ENCODE results near the gene SEL1L2. TPM values are rescaled to one million over a fixed set of nuclear protein-coding genes. Genes with fewer than 3 reads are reported as not detected.
A peak's percentile ranks its signal among the peaks of the same experiment; 100 is the strongest.

The SEL1L2 gene
- total RNA-seq, 2 donors from 2014 or later: not detected

DNA sequence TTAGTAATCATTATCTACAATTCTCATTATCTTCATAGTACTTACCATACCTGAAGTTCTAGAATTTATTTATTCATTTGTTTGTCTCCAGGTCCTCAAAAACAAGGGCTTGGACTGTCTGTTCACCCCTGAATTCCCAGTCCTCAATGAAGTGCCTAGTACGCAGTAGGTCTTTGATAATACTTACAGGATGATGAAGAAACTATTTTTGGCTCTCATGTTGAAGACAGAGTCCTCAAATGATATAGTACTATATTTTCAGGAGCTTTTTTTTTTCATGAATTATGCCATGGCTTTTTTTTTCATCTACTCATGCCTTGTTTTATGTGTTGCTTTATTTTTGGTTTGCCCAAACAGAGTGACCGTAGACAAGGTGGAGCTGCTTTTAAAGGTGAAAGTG is 139.1 kb downstream of the SEL1L2 start:
- no peaks in the 10 kb centered on the region for H3K9me3 ChIP-seq
- no peak overlapping the region for H3K27ac ChIP-seq
- DNase-seq (ENCODE audit: low spot score): no peak
- TF ChIP-seq, protein P1, sequence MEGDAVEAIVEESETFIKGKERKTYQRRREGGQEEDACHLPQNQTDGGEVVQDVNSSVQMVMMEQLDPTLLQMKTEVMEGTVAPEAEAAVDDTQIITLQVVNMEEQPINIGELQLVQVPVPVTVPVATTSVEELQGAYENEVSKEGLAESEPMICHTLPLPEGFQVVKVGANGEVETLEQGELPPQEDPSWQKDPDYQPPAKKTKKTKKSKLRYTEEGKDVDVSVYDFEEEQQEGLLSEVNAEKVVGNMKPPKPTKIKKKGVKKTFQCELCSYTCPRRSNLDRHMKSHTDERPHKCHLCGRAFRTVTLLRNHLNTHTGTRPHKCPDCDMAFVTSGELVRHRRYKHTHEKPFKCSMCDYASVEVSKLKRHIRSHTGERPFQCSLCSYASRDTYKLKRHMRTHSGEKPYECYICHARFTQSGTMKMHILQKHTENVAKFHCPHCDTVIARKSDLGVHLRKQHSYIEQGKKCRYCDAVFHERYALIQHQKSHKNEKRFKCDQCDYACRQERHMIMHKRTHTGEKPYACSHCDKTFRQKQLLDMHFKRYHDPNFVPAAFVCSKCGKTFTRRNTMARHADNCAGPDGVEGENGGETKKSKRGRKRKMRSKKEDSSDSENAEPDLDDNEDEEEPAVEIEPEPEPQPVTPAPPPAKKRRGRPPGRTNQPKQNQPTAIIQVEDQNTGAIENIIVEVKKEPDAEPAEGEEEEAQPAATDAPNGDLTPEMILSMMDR (IDR thresholded peaks at IDR 0.05): no peak
- H3K27me3 ChIP-seq (replicated peaks; ENCODE audit: insufficient read depth): no peaks in the 10 kb centered on the region
- H3K4me3 ChIP-seq: no peak overlapping the region
- no peaks in the 10 kb centered on the region for H3K36me3 ChIP-seq
- H3K4me1 ChIP-seq (ENCODE audit: control insufficient read depth in 1 of 2, low read depth in 2 of 2): peaks cover 11 to 16% of the 10 kb centered on the region in 2 donors
- ATAC-seq (ENCODE audit: insufficient number of reproducible peaks, low FRiP score, low read depth): peak; percentile 66

DNA sequence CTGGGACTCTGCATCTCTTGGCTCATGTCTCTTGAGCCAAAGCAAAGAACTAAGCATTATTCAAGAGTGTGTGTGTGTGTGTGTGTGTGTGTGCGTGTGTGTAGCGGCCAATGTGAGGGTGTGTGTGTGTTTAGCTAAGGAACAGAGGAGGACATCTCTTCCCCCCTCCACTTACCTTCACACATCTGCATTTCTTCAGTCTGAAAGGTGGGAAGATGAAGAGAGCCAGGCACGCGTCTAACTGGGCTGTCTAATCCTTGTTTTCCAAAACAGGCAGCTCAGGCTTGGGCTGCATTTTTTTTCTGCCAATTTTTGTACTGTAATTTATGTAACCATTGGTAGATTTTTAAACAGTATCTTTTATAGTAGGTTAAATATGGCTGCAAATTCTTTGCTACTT is 146.1 kb downstream of the SEL1L2 start:
- TF ChIP-seq, protein P1 (IDR thresholded peaks at IDR 0.05): no peak
- Histone ChIP-seq H3K27me3 (replicated peaks; ENCODE audit: insufficient read depth) (no peaks in the 10 kb centered on the region), H3K36me3 (no peaks in the 10 kb centered on the region), H3K4me1 (ENCODE audit: control insufficient read depth in 1 of 2, low read depth in 2 of 2) (no peaks in the 10 kb centered on the region), H3K4me3 (no peak overlapping the region), H3K9me3 (no peaks in the 10 kb centered on the region), H3K27ac (no peak overlapping the region)
- DNase-seq (ENCODE audit: low spot score) (no peak), ATAC-seq (ENCODE audit: insufficient number of reproducible peaks, low FRiP score, low read depth) (no peak)

DNA sequence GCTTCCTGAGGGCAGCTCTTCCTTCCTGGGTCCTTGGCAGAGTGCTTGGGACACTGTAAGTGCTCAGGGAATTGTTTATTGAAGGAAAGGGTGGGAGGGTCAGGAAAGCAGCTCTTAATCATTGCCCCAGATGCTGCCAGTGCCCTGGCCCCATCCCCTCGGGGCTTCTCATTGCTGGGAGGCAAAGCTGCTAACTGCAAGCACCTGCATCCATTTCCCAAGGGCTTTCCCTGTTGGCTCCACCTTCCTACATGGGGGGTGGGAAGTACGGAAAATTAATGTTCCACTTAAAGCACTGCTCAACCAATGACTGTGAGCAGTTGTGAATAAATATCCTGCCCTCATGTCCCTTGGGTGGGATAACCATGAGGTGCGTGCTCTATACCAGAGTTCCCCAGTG is 149.2 kb downstream of the SEL1L2 start:
- DNase-seq (ENCODE audit: low spot score): no peak
- no peaks in the 10 kb centered on the region for H3K27me3 ChIP-seq (replicated peaks; ENCODE audit: insufficient read depth)
- no peaks in the 10 kb centered on the region for H3K4me1 ChIP-seq (ENCODE audit: control insufficient read depth in 1 of 2, low read depth in 2 of 2)
- no peaks in the 10 kb centered on the region for H3K36me3 ChIP-seq
- TF ChIP-seq, protein P1 (IDR thresholded peaks at IDR 0.05): no peak
- H3K27ac ChIP-seq: no peak overlapping the region
- no peak overlapping the region for H3K4me3 ChIP-seq
- no peaks in the 10 kb centered on the region for H3K9me3 ChIP-seq
- ATAC-seq (ENCODE audit: insufficient number of reproducible peaks, low FRiP score, low read depth): no peak

DNA sequence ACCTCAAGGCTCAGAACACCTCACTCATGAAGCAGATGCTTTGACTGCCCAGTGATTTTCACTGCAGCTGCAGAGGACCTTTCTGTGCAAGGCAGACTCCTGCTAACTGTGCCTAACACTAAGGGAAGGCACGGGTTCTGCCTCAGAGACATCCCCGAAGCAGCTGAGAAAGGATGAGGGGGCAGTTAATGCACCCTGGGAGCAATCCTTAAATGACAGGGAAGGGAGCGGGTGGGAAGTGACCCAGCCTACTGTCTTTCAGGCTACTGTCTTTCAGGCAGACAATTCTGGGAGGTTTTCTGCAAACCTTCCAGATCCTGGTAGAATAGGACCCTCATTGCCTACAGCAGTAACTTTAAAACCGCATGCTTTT is 150.3 kb downstream of the SEL1L2 start:
- no peak for DNase-seq (ENCODE audit: low spot score)
- no peaks in the 10 kb centered on the region for H3K27me3 ChIP-seq (replicated peaks; ENCODE audit: insufficient read depth)
- TF ChIP-seq, protein P1 (IDR thresholded peaks at IDR 0.05): no peak
- no peak overlapping the region for H3K27ac ChIP-seq
- ATAC-seq (ENCODE audit: insufficient number of reproducible peaks, low FRiP score, low read depth): no peak
- H3K9me3 ChIP-seq: no peaks in the 10 kb centered on the region
- no peaks in the 10 kb centered on the region for H3K36me3 ChIP-seq
- H3K4me3 ChIP-seq: no peak overlapping the region
- no peaks in the 10 kb centered on the region for H3K4me1 ChIP-seq (ENCODE audit: control insufficient read depth in 1 of 2, low read depth in 2 of 2)

DNA sequence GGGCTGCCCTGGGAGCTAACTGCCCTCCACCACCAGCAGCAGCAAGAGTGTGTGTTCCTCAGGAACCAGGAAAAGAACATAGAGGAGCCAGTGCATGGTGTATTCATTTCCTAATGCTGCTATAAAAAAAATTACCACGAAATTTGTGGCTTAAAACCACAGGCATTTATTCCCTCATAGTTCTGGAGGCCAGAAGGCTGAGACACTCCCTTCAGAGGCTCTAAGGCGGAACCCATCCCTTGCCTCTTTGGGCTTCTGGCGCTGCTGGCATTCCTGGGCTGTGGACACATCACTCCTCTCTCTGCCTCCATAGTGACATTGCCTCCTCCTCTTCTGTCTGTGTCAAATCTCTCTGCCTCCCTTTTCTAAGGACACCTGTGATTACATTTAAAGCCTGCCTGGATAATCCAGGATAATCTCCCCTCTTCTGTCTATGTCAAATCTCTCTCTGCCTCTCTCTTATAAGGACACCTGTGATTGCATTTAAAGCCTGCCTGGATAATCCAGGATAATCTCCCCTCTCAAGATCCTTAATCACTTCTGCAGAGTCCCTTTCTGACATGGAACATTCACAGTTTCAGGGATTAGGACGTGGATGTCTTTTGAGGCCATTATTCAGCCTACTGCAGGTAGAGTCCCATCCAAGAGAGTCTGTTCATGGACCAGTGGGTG is 150.9 kb downstream of the SEL1L2 start:
- Histone ChIP-seq H3K9me3 (no peaks in the 10 kb centered on the region), H3K36me3 (no peaks in the 10 kb centered on the region), H3K4me1 (ENCODE audit: control insufficient read depth in 1 of 2, low read depth in 2 of 2) (no peaks in the 10 kb centered on the region), H3K4me3 (no peak overlapping the region), H3K27ac (no peak overlapping the region), H3K27me3 (replicated peaks; ENCODE audit: insufficient read depth) (no peaks in the 10 kb centered on the region)
- DNase-seq (ENCODE audit: low spot score) (no peak), ATAC-seq (ENCODE audit: insufficient number of reproducible peaks, low FRiP score, low read depth) (no peak)
- TF ChIP-seq, protein P1 (IDR thresholded peaks at IDR 0.05): no peak

Measured in thoracic aorta (tissue), 2 donors.